Smooth muscle cell (in vitro differentiated cells): Measurements from ENCODE around the gene SNTN. TPM values are rescaled to one million over a fixed set of nuclear protein-coding genes. Genes with fewer than 3 reads are reported as not detected.

Experiments used
- DNase-seq: peaks from one replicate; lab custom pipeline; 2025; ENCODE audit not compliant: unreplicated experiment; lab: John Stamatoyannopoulos, UW
- H2AFZ ChIP-seq: fragments of 200-600 bp; sonication (generic); 2 replicates; pipeline ENCODE4 v1.6.0; 2016; ENCODE audit warnings: antibody characterized with exemption, low read depth, mild to moderate bottlenecking
- H3F3A ChIP-seq: fragments of 200-600 bp; sonication (generic); 2 replicates; pipeline ENCODE4 v1.6.0; 2017; ENCODE audit warnings: antibody characterized with exemption, low read depth
- H3K27ac ChIP-seq: fragments of 200-600 bp; sonication (generic); 2 replicates; pipeline ENCODE4 v1.5.1; 2016; ENCODE audit warnings: low read depth, mild to moderate bottlenecking
- H3K27me3 ChIP-seq: fragments of 200-600 bp; sonication (generic); 2 replicates; pipeline ENCODE4 v1.6.1; 2016; ENCODE audit warnings: low read depth, mild to moderate bottlenecking
- H3K36me3 ChIP-seq: fragments of 200-600 bp; sonication (generic); 2 replicates; pipeline ENCODE4 v1.5.1; 2016; ENCODE audit warnings: low read depth
- H3K4me1 ChIP-seq: fragments of 200-600 bp; sonication (generic); 2 replicates; pipeline ENCODE4 v1.5.1; 2016; ENCODE audit warnings: low read depth
- H3K4me2 ChIP-seq: fragments of 200-600 bp; sonication (generic); 2 replicates; pipeline ENCODE4 v1.6.0; 2016; ENCODE audit warnings: mild to moderate bottlenecking
- H3K4me3 ChIP-seq: fragments of 200-600 bp; sonication (generic); 2 replicates; pipeline ENCODE4 v1.5.1; 2016; ENCODE audit warnings: mild to moderate bottlenecking
- H3K79me2 ChIP-seq: fragments of 200-600 bp; sonication (generic); 2 replicates; pipeline ENCODE4 v1.6.0; 2016; ENCODE audit warnings: low read depth, mild to moderate bottlenecking
- H3K9ac ChIP-seq: fragments of 200-600 bp; sonication (generic); 2 replicates; pipeline ENCODE4 v1.6.0; 2016; ENCODE audit warnings: low read depth
- H3K9me3 ChIP-seq: fragments of 200-600 bp; sonication (generic); replicated peaks from 2 replicates; pipeline ENCODE4 v1.5.1; 2016; ENCODE audit warnings: low read depth
- H4K20me1 ChIP-seq: fragments of 200-600 bp; sonication (generic); 2 replicates; pipeline ENCODE4 v1.6.0; 2016; ENCODE audit warnings: low read depth
- CTCF ChIP-seq: fragments of 200-600 bp; sonication (generic); IDR thresholded peaks from 2 replicates; pipeline ENCODE4 v1.5.1; 2017; ENCODE audit warnings: borderline replicate concordance, mild to moderate bottlenecking, antibody characterized with exemption; ENCODE audit not compliant: insufficient read depth, poor library complexity, severe bottlenecking
- WGBS: methylation state at CpG from one replicate; pipeline ENCODE4 v1.1.7; 2016; ENCODE audit warnings: low lambda C conversion rate; 5-methylcytosine and 5-hydroxymethylcytosine counted together
- polyA plus RNA-seq: library from polyadenylated mRNA; unstranded; fragments of >200 nt; fragmentation: Nextera tagmentation; extraction: Ambion mirVana; gene quantifications from 2 replicates; pipeline ENCODE4 v1.2.1, GENCODE V29; 2016
- total RNA-seq: library from RNA; depleted of rRNA; stranded (reverse); fragments of >200 nt; gene quantifications from 2 replicates; pipeline ENCODE4 v1.2.3, GENCODE V29; 2014

Gene SNTN
- total and polyA plus RNA-seq, 2 experiments from 2014 or later: not detected

- Histone ChIP-seq H4K20me1 (no peaks in the 10 kb centered on the region), H3K9me3 (no peaks in the 10 kb centered on the region), H3K27ac (no peak overlapping the region), H3K4me1 (no peaks in the 10 kb centered on the region), H3F3A (no peaks in the 10 kb centered on the region), H3K4me3 (no peak overlapping the region), H3K36me3 (no peaks in the 10 kb centered on the region), H2AFZ (no peak overlapping the region), H3K4me2 (no peak overlapping the region), H3K9ac (no peak overlapping the region), H3K27me3 (no peaks in the 10 kb centered on the region), H3K79me2 (no peaks in the 10 kb centered on the region)
- WGBS: 94% methylated on average over 4 of the region's 4 CpGs
- no peak for TF ChIP-seq CTCF
- DNase-seq: no peak
Measured at GRCh38 chr3:63705092-63705645, 52.7 kb downstream of the SNTN start.

GRCh38 chr3:63706321-63707085, 54.0 kb downstream of the SNTN start:
- H2AFZ ChIP-seq: no peak overlapping the region
- H3K27ac ChIP-seq: no peak overlapping the region
- H3K4me1 ChIP-seq: no peaks in the 10 kb centered on the region
- no peaks in the 10 kb centered on the region for H3F3A ChIP-seq
- no peaks in the 10 kb centered on the region for H3K36me3 ChIP-seq
- no peak overlapping the region for H3K9ac ChIP-seq
- H3K4me3 ChIP-seq: no peak overlapping the region
- no peak for TF ChIP-seq CTCF
- H3K27me3 ChIP-seq: no peaks in the 10 kb centered on the region
- H3K9me3 ChIP-seq: no peaks in the 10 kb centered on the region
- H3K79me2 ChIP-seq: no peaks in the 10 kb centered on the region
- DNase-seq: no peak
- no peak overlapping the region for H3K4me2 ChIP-seq
- no peaks in the 10 kb centered on the region for H4K20me1 ChIP-seq
- 84% methylated on average over 4 of the region's 4 CpGs for whole genome bisulfite sequencing

- Histone ChIP-seq H2AFZ (no peak overlapping the region), H3K4me1 (no peaks in the 10 kb centered on the region), H3K27me3 (no peaks in the 10 kb centered on the region), H3K4me3 (no peak overlapping the region), H4K20me1 (no peaks in the 10 kb centered on the region), H3K9ac (no peak overlapping the region), H3K27ac (no peak overlapping the region), H3K36me3 (no peaks in the 10 kb centered on the region), H3F3A (no peaks in the 10 kb centered on the region), H3K4me2 (no peak overlapping the region), H3K9me3 (no peaks in the 10 kb centered on the region), H3K79me2 (no peaks in the 10 kb centered on the region)
- 100% methylated on average over 1 of the region's 1 CpG for WGBS
- no peak for TF ChIP-seq CTCF
- DNase-seq: no peak
Measured at GRCh38 chr3:63707731-63708130, 55.3 kb downstream of the SNTN start.

- 88% methylated on average over 3 of the region's 3 CpGs for WGBS
- H3K36me3 ChIP-seq: no peaks in the 10 kb centered on the region
- no peak overlapping the region for H3K4me2 ChIP-seq
- no peak overlapping the region for H3K27ac ChIP-seq
- no peak for DNase-seq
- H4K20me1 ChIP-seq: no peaks in the 10 kb centered on the region
- no peaks in the 10 kb centered on the region for H3K9me3 ChIP-seq
- H3F3A ChIP-seq: no peaks in the 10 kb centered on the region
- no peak overlapping the region for H2AFZ ChIP-seq
- H3K9ac ChIP-seq: no peak overlapping the region
- no peaks in the 10 kb centered on the region for H3K79me2 ChIP-seq
- TF ChIP-seq CTCF: no peak
- H3K27me3 ChIP-seq: no peaks in the 10 kb centered on the region
- no peak overlapping the region for H3K4me3 ChIP-seq
- H3K4me1 ChIP-seq: no peaks in the 10 kb centered on the region
Measured at GRCh38 chr3:63709576-63709975, 57.1 kb downstream of the SNTN start.
